ENCODE measurements around the gene OR8B3.
"Not testable (repeated sequence)": the region's sequence is repeated elsewhere in the genome, so short reads cannot be mapped to it uniquely, and the experiment has no call there.

Gene OR8B3, protein sequence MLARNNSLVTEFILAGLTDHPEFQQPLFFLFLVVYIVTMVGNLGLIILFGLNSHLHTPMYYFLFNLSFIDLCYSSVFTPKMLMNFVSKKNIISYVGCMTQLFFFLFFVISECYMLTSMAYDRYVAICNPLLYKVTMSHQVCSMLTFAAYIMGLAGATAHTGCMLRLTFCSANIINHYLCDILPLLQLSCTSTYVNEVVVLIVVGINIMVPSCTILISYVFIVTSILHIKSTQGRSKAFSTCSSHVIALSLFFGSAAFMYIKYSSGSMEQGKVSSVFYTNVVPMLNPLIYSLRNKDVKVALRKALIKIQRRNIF

DNA sequence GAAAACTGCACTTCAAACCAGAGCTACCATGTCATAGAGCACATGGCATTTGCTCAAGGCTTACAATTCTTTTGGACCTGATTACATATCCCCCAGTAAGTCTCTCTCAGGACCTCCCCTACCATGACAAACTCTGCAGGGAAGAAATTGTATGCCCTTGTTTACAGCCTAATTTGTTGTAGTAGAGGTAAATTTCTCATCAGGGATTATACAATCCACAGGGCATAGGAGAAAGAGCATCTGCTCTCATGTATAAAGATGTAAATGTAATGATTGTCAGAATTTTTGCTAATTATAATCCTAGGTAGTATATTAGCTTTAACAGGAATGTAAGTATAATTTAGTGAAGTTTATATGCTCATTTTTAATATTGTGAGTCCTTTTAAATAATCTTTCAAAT, at the start of gene OR8B3:
OR8B3 (minus strand) TSS at position 101 of the 400 bp plus-strand sequence. CDS start 1,673 bp downstream, outside the sequence.
- no peak for DNase-seq (ENCODE audit: low read depth)

DNA sequence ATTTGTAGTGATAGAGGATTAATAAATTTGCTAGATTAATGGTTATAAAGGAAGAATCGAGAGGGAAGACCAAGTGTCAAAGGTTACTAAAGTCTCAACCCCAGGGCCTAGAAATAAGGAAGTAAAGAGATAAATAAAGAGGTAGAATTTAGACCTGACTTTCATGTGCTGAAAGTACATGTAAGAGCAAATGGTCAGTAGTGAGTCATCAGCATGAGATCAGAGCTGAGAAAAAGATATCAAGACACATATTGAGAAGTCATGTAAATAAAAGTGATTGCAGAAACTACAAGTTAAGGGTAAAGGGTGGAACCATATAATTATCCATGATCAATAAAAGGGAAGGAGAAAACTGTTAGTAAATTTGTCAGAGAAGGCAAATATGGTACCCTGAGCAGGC, 48.1 kb upstream of the OR8B3 start:
- DNase-seq (ENCODE audit: low read depth): no peak

- DNase-seq (ENCODE audit: low read depth): no peak
Measured at GRCh38 chr11:124445646-124446150, 46.9 kb upstream of the OR8B3 start, which contains the start of gene OR8B8. TSS of gene OR8B8 (minus strand) at chr11:124445696. CDS start at chr11:124441085, 4,611 bp downstream.

GRCh38 chr11:124442847-124443246, 44.0 kb upstream of the OR8B3 start:
- DNase-seq (ENCODE audit: low read depth): no peak

GRCh38 chr11:124442442-124442841, 43.6 kb upstream of the OR8B3 start:
- no peak for DNase-seq (ENCODE audit: low read depth)

GRCh38 chr11:124441519-124441918, 42.7 kb upstream of the OR8B3 start:
- DNase-seq (ENCODE audit: low read depth): no peak

- no peak for DNase-seq (ENCODE audit: low read depth)
Measured at GRCh38 chr11:124441081-124441480, 42.3 kb upstream of the OR8B3 start.

DNA sequence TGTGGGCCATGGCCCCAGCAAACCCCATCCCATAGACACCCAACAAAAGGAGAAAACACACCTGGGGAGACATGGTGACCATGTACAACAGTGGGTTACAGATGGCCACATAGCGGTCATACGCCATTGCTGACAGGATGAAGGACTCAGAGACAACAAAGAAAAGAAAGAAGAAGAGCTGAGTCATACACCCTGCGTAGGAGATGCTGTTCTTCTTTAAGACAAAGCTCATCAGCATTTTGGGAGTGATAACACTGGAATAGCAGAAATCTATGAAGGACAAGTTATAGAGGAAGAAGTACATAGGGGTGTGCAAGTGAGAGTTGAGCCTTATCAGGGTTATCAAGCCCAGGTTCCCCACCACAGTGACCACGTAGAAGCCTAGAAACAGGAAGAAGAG, 41.8 kb upstream of the OR8B3 start:
- no peak for DNase-seq (ENCODE audit: low read depth)

DNA sequence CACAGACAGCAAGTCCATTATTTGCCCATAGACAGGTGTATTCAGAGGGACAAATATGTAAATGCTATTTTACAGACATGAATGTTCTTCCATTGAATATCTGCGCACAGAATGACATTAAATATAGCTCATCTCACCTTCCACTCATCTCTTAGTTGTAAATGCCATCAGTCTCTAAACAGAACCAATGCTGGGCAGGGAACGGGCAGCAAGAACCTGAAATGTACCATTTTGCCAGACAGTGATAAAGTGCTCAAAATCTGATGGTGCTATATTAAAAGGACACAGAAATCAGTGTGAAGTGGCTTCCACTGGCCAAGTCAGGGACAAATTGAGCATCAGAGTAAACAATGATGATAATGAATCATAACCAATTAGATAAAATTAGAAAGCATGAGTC, 35.9 kb upstream of the OR8B3 start:
- DNase-seq (ENCODE audit: low read depth): no peak

DNA sequence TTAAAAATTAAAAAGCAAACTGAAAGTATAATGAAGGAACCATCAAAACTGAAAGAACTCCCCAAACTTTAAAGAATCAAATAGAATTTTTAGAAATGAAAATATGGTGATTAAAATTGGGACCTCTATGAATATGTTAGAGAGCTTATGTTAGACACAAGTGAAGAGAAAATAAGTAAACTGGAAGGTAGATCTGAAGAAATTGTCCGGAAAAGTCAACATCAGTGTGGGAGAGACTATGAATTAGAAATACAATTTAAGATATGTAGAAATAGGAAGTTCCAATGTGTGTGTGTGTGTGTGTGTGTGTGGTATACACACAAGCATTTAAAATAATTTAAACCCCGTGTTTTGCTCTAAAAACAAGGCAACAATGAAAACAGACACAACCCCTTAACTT, 30.8 kb upstream of the OR8B3 start:
- no peak for DNase-seq (ENCODE audit: low read depth)

GRCh38 chr11:124424384-124424921, 25.6 kb upstream of the OR8B3 start, which contains the start of gene OR8B4:
TSS of gene OR8B4 (minus strand) at chr11:124424871. CDS start at chr11:124424871, 0 bp downstream.
- DNase-seq (ENCODE audit: low read depth): no peak

GRCh38 chr11:124421043-124421442, 22.2 kb upstream of the OR8B3 start:
- no peak for DNase-seq (ENCODE audit: low read depth)

DNA sequence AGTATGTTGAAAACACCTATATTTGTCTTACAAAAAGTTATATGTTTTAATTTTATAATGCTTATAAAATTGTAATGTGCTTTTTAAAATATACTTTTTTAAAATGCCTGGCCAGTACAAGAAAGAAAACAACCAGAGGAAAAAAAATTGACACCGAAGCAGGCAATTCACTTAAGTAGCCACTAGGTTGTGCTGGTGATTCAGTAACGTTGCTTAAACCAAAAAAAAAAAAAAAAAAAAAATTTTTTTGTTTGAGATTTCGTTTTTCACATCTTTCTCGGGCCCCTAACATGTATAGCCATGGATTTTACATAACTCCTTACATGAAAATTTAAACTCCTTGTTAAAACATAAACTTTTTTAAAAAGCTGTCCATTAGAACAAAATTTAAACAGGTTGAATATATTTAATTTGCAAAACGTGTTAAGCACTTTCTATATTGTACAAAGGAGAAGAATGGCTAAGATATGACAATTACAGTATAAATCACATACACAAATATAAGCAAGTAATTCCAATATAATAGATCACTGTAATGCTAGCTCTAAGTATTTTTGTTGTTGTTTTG, 16.6 kb upstream of the OR8B3 start:
- DNase-seq (ENCODE audit: low read depth): no peak

- DNase-seq (ENCODE audit: low read depth): no peak
Measured at GRCh38 chr11:124409906-124410305, 11.1 kb upstream of the OR8B3 start.

DNA sequence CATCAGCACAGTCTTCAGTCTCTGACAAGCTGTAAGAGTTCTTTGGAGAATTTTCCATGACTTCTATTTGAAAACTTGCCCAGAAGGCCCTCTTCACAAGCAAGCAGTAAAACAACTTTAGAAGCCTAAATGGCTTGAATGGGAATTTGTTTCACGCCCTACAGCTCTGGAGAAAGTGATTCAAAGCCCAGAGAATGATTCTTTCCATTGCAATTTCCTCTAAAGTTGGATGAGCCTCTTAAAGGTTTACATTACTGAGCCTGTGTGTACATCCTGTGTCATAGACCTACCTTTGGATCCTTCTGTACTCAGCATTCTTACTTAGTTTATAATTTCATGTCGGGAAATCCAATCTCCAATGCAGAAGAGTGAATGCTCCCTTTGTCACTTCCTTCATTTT, 6.8 kb upstream of the OR8B3 start:
- no peak for DNase-seq (ENCODE audit: low read depth)

- not testable (repeated sequence) for DNase-seq (ENCODE audit: low read depth)
Measured at GRCh38 chr11:124403186-124403585, 4.4 kb upstream of the OR8B3 start.

DNA sequence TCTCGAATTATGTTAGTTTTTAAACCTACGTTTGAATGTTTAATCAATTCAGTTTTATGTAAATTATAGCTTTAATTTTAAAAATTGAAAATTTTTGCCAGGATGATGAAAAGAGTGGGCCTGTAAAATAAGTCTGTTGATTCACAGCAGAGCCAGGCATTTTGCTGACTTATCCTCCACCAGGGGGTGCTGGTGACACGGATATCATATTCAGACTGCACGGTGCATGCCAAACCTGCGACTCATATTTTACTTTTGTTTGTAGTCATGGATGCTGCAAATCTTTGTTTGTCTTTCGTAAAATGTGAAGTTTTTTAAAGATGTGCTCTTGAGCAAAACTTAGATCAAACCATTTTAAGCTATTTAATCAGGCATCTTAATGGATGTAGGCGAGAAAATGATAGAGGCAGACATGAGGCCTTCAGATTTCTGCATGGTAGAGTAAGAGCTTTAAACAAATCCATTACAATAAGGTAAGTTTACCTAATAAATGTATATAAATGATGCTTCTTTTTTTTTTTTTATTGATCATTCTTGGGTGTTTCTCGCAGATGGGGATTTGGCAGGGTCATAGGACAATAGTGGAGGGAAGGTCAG, 3.6 kb upstream of the OR8B3 start:
- peak; percentile 7 for DNase-seq (ENCODE audit: low read depth)

DNA sequence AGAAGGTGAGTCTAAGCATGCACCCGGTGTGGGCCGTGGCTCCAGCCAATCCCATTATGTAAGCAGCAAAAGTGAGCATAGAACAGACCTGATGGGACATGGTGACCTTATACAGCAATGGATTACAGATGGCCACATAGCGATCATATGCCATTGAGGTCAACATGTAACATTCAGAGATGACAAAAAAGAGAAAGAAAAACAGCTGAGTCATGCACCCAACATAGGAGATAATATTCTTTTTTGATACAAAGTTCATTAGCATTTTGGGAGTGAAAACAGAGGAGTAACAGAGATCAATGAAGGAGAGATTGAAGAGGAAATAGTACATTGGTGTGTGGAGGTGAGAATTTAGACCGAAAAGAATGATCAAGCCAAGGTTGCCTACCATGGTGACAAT, 2.0 kb downstream of the OR8B3 start:
- DNase-seq (ENCODE audit: low read depth): not testable (repeated sequence)

- no peak for DNase-seq (ENCODE audit: low read depth)
Measured at GRCh38 chr11:124394408-124394807, 4.4 kb downstream of the OR8B3 start.

DNA sequence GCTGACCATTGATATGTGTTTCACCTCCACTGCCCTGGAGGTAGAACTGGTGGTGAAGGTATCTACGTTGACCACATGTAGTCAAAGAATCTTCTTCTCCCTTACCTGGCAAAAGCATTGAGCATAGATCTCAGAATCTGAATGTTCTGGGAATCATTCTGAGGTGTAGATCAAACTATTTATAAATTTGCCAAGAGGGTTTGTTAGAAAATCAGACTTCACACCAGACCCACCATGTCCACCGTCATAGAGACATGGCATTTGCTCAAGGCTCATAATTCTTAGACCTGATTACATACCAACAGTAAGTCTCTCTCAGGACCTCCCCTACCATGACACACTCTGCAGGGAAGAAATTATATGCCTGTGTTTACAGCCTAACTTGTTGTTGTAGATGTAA, 14.4 kb downstream of the OR8B3 start, which contains the start of gene OR8B2:
OR8B2 (minus strand) TSS at position 101 of the 400 bp plus-strand sequence. CDS start 1,156 bp downstream, outside the sequence.
- no peak for DNase-seq (ENCODE audit: low read depth)

DNA sequence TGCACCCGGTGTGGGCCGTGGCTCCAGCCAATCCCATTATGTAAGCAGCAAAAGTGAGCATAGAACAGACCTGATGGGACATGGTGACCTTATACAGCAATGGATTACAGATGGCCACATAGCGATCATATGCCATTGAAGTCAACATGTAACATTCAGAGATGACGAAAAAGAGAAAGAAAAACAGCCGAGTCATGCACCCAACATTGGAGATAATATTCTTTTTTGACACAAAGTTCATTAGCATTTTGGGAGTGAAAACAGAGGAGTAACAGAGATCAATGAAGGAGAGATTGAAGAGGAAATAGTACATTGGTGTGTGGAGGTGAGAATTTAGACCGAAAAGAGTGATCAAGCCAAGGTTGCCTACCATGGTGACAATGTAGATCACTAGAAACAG, 16.0 kb downstream of the OR8B3 start:
- DNase-seq (ENCODE audit: low read depth): not testable (repeated sequence)

GRCh38 chr11:124380585-124380984, 18.2 kb downstream of the OR8B3 start:
- no peak for DNase-seq (ENCODE audit: low read depth)

DNA sequence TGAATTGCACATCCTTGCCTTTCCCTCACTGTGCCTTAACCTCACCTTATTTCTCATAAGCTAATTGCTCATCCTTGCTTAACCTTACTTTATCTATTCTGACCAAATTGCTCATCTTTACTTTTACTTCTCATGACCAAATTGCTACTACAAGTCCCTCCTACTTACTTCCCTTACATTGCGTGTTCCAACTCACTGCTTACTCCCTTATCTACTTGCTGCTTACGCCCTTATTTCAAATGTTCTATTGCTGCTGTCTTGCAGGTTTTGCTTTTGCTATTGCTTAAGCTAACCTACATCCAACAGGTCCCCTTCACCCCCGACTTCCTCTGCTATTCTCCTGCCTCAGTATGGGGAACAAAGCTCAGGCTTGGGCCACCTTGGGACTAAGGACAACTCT, 22.5 kb downstream of the OR8B3 start:
- no peak for DNase-seq (ENCODE audit: low read depth)
